ENCODE measurements around the gene OSBPL5. TPM values are rescaled to one million over a fixed set of nuclear protein-coding genes. Genes with fewer than 3 reads are reported as not detected.

The OSBPL5 gene
- total and polyA plus RNA-seq, 8 donors = 8.6 to 127 (median 25.2) TPM

DNA sequence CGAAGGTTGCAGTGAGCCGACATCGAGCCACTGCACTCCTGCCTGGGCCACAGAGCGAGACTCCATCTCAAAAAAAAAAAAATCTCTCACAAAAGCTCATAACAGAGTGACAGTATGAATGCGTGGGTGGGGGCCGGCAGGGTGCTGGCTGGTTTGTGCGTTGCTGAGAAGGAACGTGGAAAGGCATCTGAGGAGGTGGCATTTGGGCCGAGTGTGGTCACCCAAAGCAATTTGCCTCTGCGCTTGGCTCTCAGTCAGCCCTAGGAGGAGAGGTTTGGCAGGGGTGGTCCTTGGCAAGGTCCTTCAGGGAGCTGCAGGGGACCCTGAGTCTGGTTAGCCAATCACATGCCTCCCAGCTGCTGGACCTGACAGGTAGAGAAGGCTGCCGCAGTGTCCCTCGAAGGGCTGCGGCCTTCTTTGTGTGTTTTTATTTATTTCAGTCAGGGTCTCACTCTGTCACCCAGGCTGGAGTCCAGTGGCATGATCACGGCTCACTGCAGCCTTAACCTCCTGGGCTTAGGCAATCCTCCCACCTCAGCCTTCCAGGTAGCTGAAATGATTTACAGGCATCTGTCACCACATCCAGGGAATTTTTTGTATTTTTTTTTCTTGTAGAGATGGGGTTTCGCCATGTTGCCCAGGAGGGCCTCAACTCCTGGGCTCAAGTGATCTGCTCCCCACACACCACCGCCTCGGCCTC is 23.5 kb upstream of the OSBPL5 start:
- no peaks in the 10 kb centered on the region for H3K36me3 ChIP-seq
- H3K9me3 ChIP-seq = no peaks in the 10 kb centered on the region
- peaks cover 0 to 14% (median 0%) of the 10 kb centered on the region in 3 donors for H3K27me3 ChIP-seq
- intact Hi-C loops (cut with DNase I; ENCODE audit: low total_unique reads) = no loop called here
- H3K4me1 ChIP-seq = no peaks in the 10 kb centered on the region
- H3K27ac ChIP-seq = no peak overlapping the region
- H3K4me3 ChIP-seq = no peak overlapping the region
- no peak for DNase-seq
- WGBS, 5 donors = 82 to 88% (median 86%) methylated on average over 17 of the region's 17 CpGs
- TF ChIP-seq POLR2AphosphoS5 (IDR thresholded peaks at IDR 0.05) (no peak), POLR2A (IDR thresholded peaks at IDR 0.05) (no peak)
- TF ChIP-seq, protein P1, sequence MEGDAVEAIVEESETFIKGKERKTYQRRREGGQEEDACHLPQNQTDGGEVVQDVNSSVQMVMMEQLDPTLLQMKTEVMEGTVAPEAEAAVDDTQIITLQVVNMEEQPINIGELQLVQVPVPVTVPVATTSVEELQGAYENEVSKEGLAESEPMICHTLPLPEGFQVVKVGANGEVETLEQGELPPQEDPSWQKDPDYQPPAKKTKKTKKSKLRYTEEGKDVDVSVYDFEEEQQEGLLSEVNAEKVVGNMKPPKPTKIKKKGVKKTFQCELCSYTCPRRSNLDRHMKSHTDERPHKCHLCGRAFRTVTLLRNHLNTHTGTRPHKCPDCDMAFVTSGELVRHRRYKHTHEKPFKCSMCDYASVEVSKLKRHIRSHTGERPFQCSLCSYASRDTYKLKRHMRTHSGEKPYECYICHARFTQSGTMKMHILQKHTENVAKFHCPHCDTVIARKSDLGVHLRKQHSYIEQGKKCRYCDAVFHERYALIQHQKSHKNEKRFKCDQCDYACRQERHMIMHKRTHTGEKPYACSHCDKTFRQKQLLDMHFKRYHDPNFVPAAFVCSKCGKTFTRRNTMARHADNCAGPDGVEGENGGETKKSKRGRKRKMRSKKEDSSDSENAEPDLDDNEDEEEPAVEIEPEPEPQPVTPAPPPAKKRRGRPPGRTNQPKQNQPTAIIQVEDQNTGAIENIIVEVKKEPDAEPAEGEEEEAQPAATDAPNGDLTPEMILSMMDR (IDR thresholded peaks at IDR 0.05) = no peak

- peaks cover 0 to 6% (median 0%) of the 10 kb centered on the region in 3 donors for H3K27me3 ChIP-seq
- H3K9me3 ChIP-seq = no peaks in the 10 kb centered on the region
- no peaks in the 10 kb centered on the region for H3K4me1 ChIP-seq
- H3K36me3 ChIP-seq = no peaks in the 10 kb centered on the region
- H3K27ac ChIP-seq = no peak overlapping the region
- WGBS, 5 donors = 77 to 88% (median 81%) methylated on average over 11 of the region's 11 CpGs
- intact Hi-C loops (cut with DNase I; ENCODE audit: low total_unique reads) = no loop called here
- no peak overlapping the region for H3K4me3 ChIP-seq
- TF ChIP-seq POLR2A (IDR thresholded peaks at IDR 0.05) (no peak), EP300 (IDR thresholded peaks at IDR 0.05) (no peak), POLR2AphosphoS5 (IDR thresholded peaks at IDR 0.05) (no peak)
- TF ChIP-seq, protein P1 (IDR thresholded peaks at IDR 0.05) = no peak
- no peak for DNase-seq
Measured at GRCh38 chr11:3186166-3186953, 21.2 kb upstream of the OSBPL5 start.

DNA sequence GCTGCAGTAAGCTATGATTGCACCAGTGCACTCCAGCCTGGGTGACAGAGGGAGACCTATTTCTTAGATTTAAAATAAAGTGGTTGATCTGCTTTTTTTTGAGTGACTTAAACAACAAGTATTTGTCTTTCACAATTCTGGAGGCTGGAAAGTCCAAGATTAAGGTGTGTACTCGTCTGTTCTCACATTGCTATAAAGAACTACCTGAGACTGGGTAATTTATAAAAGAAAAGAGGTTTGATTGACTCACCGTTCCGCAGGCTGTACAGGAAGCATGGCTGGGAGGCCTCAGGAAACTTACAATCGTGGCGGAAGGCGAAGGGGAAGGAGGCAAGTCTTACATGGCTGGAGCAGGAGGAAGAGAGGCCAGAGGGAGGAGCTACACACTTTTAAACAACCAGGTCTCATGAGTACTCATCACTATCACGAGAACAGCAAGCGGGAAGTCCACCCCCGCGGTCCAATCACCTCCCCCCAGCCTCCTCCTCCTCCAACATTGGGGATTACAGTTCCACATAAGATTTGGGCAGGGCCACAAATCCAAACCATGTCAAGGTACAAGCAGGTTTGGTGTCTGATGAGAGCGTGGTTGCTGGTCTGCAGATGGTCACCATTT is 19.7 kb upstream of the OSBPL5 start:
- no peak overlapping the region for H3K27ac ChIP-seq
- no peak for DNase-seq
- WGBS, 5 donors = 75 to 83% (median 78%) methylated on average over 11 of the region's 11 CpGs
- no peaks in the 10 kb centered on the region for H3K4me1 ChIP-seq
- intact Hi-C loops (cut with DNase I; ENCODE audit: low total_unique reads) = no loop called here
- no peaks in the 10 kb centered on the region for H3K36me3 ChIP-seq
- H3K27me3 ChIP-seq = peaks cover 0 to 6% (median 0%) of the 10 kb centered on the region in 3 donors
- no peak overlapping the region for H3K4me3 ChIP-seq
- no peaks in the 10 kb centered on the region for H3K9me3 ChIP-seq
- TF ChIP-seq POLR2AphosphoS5 (IDR thresholded peaks at IDR 0.05) = no peak
- no peak for TF ChIP-seq EP300 (IDR thresholded peaks at IDR 0.05)
- TF ChIP-seq POLR2A (IDR thresholded peaks at IDR 0.05) = no peak
- TF ChIP-seq, protein P1 (IDR thresholded peaks at IDR 0.05) = no peak

- no peaks in the 10 kb centered on the region for H3K4me1 ChIP-seq
- intact Hi-C loops (cut with DNase I; ENCODE audit: low total_unique reads) = no loop called here
- WGBS, 5 donors = 80 to 93% (median 90%) methylated on average over 6 of the region's 6 CpGs
- H3K9me3 ChIP-seq = no peaks in the 10 kb centered on the region
- H3K36me3 ChIP-seq = no peaks in the 10 kb centered on the region
- H3K27me3 ChIP-seq = no peaks in the 10 kb centered on the region
- no peak for DNase-seq
- TF ChIP-seq, protein P1 (IDR thresholded peaks at IDR 0.05) = no peak
- TF ChIP-seq POLR2A (IDR thresholded peaks at IDR 0.05) = no peak
- no peak for TF ChIP-seq POLR2AphosphoS5 (IDR thresholded peaks at IDR 0.05)
- no peak for TF ChIP-seq EP300 (IDR thresholded peaks at IDR 0.05)
- no peak overlapping the region for H3K4me3 ChIP-seq
- no peak overlapping the region for H3K27ac ChIP-seq
Measured at GRCh38 chr11:3183523-3183922, 18.4 kb upstream of the OSBPL5 start.

Data from stomach (tissue), 9 donors.